A673 (cell line): Measurements from ENCODE around the gene SDCCAG8. TPM values are rescaled to one million over a fixed set of nuclear protein-coding genes. Genes with fewer than 3 reads are reported as not detected.

ENCODE experiments used
- BruUV-seq: library from RNA; stranded (reverse); fragments of 400-500 nt; replicated peaks from 2 replicates; lab custom pipeline; 2021; lab: Mats Ljungman, UMichigan
- CTCF ChIA-PET: fragments of 300-600 bp; sonication (Branson Sonifier 250); formaldehyde crosslinking; loops from one replicate; lab custom pipeline; 2022; ENCODE audit warnings: antibody characterized with exemption; lab: Charles Lee
- POLR2A ChIA-PET: fragments of 300-600 bp; sonication (Branson Sonifier 250); formaldehyde crosslinking; loops from one replicate; lab custom pipeline; 2022; ENCODE audit warnings: antibody characterized with exemption; ENCODE audit not compliant: low non-redundant PET; lab: Charles Lee
- DNase-seq: peaks from one replicate; pipeline ENCODE4 v3.0.0-alpha.2; 2015; ENCODE audit warnings: low spot score
- H3K27ac ChIP-seq: fragments of 200-600 bp; sonication (generic); 2 replicates; pipeline ENCODE4 v1.5.1; 2016; ENCODE audit warnings: mixed run types, low read depth, mild to moderate bottlenecking, mixed read lengths, antibody characterized with exemption, low read length; ENCODE audit not compliant: poor library complexity, severe bottlenecking
- H3K27me3 ChIP-seq: fragments of 200-600 bp; sonication (generic); replicated peaks from 2 replicates; pipeline ENCODE4 v1.6.1; 2017; ENCODE audit warnings: mixed run types, low read depth, mild to moderate bottlenecking, mixed read lengths, antibody characterized with exemption, low read length; ENCODE audit not compliant: insufficient read depth, poor library complexity
- H3K36me3 ChIP-seq: fragments of 200-600 bp; sonication (generic); 2 replicates; pipeline ENCODE4 v1.6.1; 2016; ENCODE audit warnings: mixed run types, mild to moderate bottlenecking, mixed read lengths, antibody characterized with exemption, low read length; ENCODE audit not compliant: insufficient read depth, poor library complexity, severe bottlenecking
- H3K4me1 ChIP-seq: fragments of 200-600 bp; sonication (generic); 2 replicates; pipeline ENCODE4 v1.6.1; 2017; ENCODE audit warnings: mixed run types, mild to moderate bottlenecking, mixed read lengths, antibody characterized with exemption, low read length; ENCODE audit not compliant: insufficient read depth, poor library complexity, severe bottlenecking
- H3K4me3 ChIP-seq: fragments of 200-600 bp; sonication (generic); 2 replicates; pipeline ENCODE4 v1.5.1; 2016; ENCODE audit warnings: low read depth, mixed run types, mild to moderate bottlenecking, mixed read lengths, low read length; ENCODE audit not compliant: poor library complexity, severe bottlenecking
- H3K9me3 ChIP-seq: fragments of 200-600 bp; sonication (generic); 2 replicates; pipeline ENCODE4 v1.6.1; 2016; ENCODE audit warnings: mixed run types, low read depth, mild to moderate bottlenecking, mixed read lengths, antibody characterized with exemption, low read length; ENCODE audit not compliant: poor library complexity, severe bottlenecking
- CTCF ChIP-seq: fragments of 300-800, 200-600 bp; sonication (generic); conservative IDR thresholded peaks from 2 replicates; pipeline ENCODE4 v1.5.1; 2017; ENCODE audit warnings: low read depth, mild to moderate bottlenecking, antibody characterized with exemption, low read length, moderate library complexity, mixed read lengths
- EZH2 ChIP-seq: fragments of 200-600 bp; sonication (generic); IDR thresholded peaks from 2 replicates; pipeline ENCODE4 v1.6.1; 2017; ENCODE audit warnings: borderline replicate concordance, low read depth, mild to moderate bottlenecking, mixed read lengths, antibody characterized with exemption, low read length; ENCODE audit not compliant: poor library complexity, severe bottlenecking
- intact Hi-C: fragments of 100-400 bp; cut with micrococcal nuclease; formaldehyde crosslinking; loops from one replicate; pipeline ENCODE4 v1.10.0; 2022; ENCODE audit not compliant: unreplicated experiment
- total RNA-seq: library from RNA; stranded (reverse); gene quantifications from 2 replicates; pipeline ENCODE4 v1.2.3, GENCODE V29; 2021

SDCCAG8 gene
- total RNA-seq, 1 experiment from 2014 or later, result 9.1 TPM

- H3K9me3 ChIP-seq, result no peaks in the 10 kb centered on the region
- intact Hi-C loops, result no loop called here
- BruUV-seq, result no TSS peak
- no peak overlapping the region for H3K4me3 ChIP-seq
- no peak for DNase-seq
- TF ChIP-seq EZH2 (no peak), CTCF (no peak)
- POLR2A ChIA-PET, result no interaction called here
- no peaks in the 10 kb centered on the region for H3K36me3 ChIP-seq
- H3K27me3 ChIP-seq, result no peaks in the 10 kb centered on the region
- CTCF ChIA-PET, result no interaction called here
- H3K4me1 ChIP-seq, result peaks cover 5% of the 10 kb centered on the region
- H3K27ac ChIP-seq, result no peak overlapping the region
Measured at GRCh38 chr1:243438146-243438545, 182.3 kb downstream of the SDCCAG8 start.

GRCh38 chr1:243438815-243439214 lies 183.0 kb downstream of the SDCCAG8 start:
- no peaks in the 10 kb centered on the region for H3K36me3 ChIP-seq
- TF ChIP-seq CTCF (no peak), EZH2 (no peak)
- no TSS peak for BruUV-seq
- H3K9me3 ChIP-seq, result no peaks in the 10 kb centered on the region
- H3K27ac ChIP-seq, result no peak overlapping the region
- intact Hi-C loops, result no loop called here
- no peaks in the 10 kb centered on the region for H3K27me3 ChIP-seq
- DNase-seq, result no peak
- H3K4me1 ChIP-seq, result peaks cover 5% of the 10 kb centered on the region
- ChIA-PET POLR2A (no interaction called here), CTCF (no interaction called here)
- no peak overlapping the region for H3K4me3 ChIP-seq

DNA sequence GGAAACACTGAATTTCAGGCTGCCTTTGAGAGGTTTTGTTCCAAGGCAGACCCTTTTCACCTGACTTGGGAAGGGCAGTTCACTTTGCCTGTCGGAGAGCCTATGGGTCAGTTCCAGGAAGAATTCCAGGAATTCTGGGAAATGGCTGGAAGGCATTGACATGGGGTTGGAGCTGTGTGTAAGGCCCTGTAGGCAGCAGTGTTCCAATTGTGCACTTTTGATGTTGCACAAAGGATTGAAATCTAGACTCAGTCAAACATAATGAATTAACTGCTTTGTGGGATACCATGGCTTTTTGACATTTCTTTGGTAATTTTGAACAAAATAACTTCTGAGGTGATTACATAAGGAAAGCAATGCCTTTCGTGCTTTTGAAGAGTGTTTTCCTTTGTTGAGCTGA lies 184.6 kb downstream of the SDCCAG8 start:
- ChIA-PET POLR2A (no interaction called here), CTCF (no interaction called here)
- peaks cover 5% of the 10 kb centered on the region for H3K4me1 ChIP-seq
- no peaks in the 10 kb centered on the region for H3K9me3 ChIP-seq
- no peak overlapping the region for H3K4me3 ChIP-seq
- BruUV-seq, result no TSS peak
- no peak for DNase-seq
- TF ChIP-seq CTCF (no peak), EZH2 (no peak)
- intact Hi-C loops, result no loop called here
- H3K27ac ChIP-seq, result no peak overlapping the region
- no peaks in the 10 kb centered on the region for H3K27me3 ChIP-seq
- H3K36me3 ChIP-seq, result no peaks in the 10 kb centered on the region
